Measurements from ENCODE around the gene HDGF. TPM values are rescaled to one million over a fixed set of nuclear protein-coding genes. Genes with fewer than 3 reads are reported as not detected.

HDGF gene
- total and polyA plus RNA-seq, 2 of the 8 experiments (the other 6 are each of a cell fraction or from before 2014, with no cell fraction given): 145 to 391 TPM

GRCh38 chr1:156706657-156707416 is 44.6 kb downstream of the HDGF start (continued):
- TF ChIP-seq GABPA (IDR thresholded peaks at IDR 0.05; ENCODE audit: borderline replicate concordance, insufficient read depth, low read length): 0 out of 2 replicates have a peak, but pooled peaks have one; percentile 51

All from H1 (cell line).